ENCODE data around the gene HAPLN2.

The HAPLN2 gene

GRCh38 chr1:156664767-156665411 is 45.7 kb downstream of the HAPLN2 start:
- no peak for DNase-seq

- no peak for DNase-seq
Observed at GRCh38 chr1:156665539-156665938, 46.3 kb downstream of the HAPLN2 start.

GRCh38 chr1:156666862-156667609 is 47.8 kb downstream of the HAPLN2 start:
- no peak for DNase-seq

- no peak for DNase-seq
Observed at GRCh38 chr1:156667610-156667967, 48.4 kb downstream of the HAPLN2 start.

- no peak for DNase-seq
Observed at GRCh38 chr1:156667968-156668709, 48.9 kb downstream of the HAPLN2 start.

- DNase-seq, result no peak
Observed at GRCh38 chr1:156668801-156669637, 49.8 kb downstream of the HAPLN2 start.

GRCh38 chr1:156669794-156670193 is 50.6 kb downstream of the HAPLN2 start:
- no peak for DNase-seq

- no peak for DNase-seq
Observed at GRCh38 chr1:156670359-156670758, 51.1 kb downstream of the HAPLN2 start.

- no peak for DNase-seq
Observed at GRCh38 chr1:156670791-156671190, 51.6 kb downstream of the HAPLN2 start.

- no peak for DNase-seq
Observed at GRCh38 chr1:156671804-156672203, 52.6 kb downstream of the HAPLN2 start.

- no peak for DNase-seq
Observed at GRCh38 chr1:156673387-156674121, 54.3 kb downstream of the HAPLN2 start.

Measured in kidney glomerular epithelial cell (primary cell).